ENCODE measurements around the gene WDFY4.
A peak's percentile ranks its signal among the peaks of the same experiment; 100 is the strongest.

Gene WDFY4

GRCh38 chr10:48931188-48931587 is 246.5 kb downstream of the WDFY4 start:
- no peak for DNase-seq

GRCh38 chr10:48932831-48933664 is 248.4 kb downstream of the WDFY4 start:
- peak; percentile 3 for DNase-seq

DNA sequence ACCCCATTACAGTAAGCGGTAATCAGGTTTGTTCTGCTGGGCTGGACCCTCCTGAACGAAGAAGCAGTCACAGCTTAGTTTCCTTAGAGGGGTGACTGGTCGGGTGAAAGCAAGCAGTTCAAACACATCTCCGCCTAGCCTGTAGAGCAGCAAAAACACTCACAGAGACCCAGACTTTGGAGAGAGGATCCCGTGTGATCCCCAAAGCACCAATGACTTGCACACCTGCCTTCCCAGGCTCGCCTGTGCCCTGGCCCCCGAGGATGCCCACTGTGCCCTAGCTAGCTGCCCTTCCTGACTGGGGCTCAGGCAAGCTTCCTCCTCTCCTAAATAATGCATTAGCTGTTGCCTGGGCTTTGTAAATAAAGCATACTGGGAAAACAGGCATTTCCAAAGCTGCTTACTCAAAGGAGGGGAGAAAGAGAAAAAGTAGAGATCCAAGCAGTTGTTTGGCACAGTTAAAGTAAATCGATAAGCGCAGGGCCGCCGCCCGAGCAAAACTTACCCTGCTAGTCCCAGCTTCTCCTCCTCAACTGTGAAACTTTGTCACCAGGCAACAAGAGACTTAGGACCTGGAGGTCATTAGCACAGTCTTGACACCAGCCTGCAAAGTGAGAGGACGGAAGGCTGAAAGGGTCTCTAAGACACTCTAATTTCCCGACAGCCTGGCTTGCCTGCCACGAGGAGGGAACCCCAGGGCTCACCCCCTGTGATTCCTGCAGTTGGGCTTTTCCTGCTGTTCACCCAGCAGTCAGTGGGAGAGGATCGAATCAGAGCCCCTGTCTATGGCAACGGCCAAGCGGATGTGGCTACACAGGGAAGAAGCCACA is 250.2 kb downstream of the WDFY4 start:
- DNase-seq = peak; percentile 19

DNA sequence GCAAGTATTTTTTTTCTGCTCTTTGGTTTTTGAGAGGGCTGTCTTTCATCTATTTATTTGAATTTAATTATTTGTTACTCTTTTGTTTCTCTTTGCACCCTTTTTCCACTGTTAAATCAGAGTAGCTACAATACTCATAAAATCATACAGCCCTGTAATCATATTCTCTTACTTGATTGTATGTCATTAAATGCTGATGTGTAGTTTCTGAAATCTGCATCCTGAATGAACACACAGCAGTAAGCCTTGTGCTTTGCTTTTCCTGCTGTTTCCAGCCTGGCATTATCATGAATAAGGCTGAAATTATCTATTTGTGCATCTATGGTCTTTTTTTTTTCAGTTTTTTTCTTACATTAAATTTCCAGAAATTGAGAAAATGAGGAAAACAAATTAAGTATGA is 250.9 kb downstream of the WDFY4 start:
- no peak for DNase-seq

DNA sequence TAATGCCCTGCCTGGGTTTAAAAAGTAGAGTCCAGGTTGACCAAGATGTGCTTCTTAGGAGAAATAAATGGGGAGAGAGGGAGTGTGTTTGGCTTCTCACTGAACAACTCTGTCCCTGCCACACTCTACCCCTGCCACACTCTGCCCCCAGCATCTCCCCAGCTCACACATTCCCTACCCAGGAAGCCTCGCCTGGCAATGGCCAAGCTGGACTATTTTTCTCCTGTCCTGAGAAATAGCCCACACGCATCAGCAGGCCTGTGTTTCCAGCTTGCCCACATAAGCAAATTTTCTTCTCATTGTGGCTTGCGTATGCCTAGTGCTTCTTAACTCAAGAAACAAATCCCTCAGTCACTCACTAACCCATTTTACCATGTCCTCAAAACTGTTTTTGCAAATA is 253.1 kb downstream of the WDFY4 start:
- no peak for DNase-seq

- DNase-seq = no peak
Observed at GRCh38 chr10:48938281-48938680, 253.6 kb downstream of the WDFY4 start.

GRCh38 chr10:48938990-48939536 is 254.4 kb downstream of the WDFY4 start:
- DNase-seq = no peak

DNA sequence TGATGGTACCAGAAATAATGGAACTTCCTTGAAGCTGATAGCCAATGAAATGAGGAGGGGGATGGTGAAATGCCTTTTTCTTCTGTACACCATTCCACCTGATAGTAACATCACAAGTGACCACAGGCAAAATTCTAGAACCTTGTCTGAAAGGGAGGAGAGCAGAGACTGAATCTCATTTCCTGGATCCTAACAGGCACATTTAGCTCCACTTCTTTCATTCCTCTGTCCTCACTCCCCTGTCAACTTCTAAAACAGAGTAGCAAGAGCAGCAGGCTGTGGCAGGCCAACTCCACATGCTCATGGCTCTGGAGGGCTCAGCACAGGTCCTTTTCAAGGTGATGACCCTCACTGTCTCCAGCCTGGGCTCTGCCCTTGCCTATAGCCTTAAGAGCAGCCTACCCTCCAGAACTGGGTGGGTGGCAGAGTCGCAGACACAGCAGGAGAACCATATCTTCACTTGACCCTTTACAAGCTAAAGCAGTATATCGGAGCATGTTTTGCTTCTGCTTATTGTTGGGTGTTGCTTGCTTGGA is 255.2 kb downstream of the WDFY4 start, which contains the start of gene LRRC18:
TSS of gene LRRC18 (minus strand) at position 51 of the 536 bp plus-strand sequence. CDS start 25,685 bp downstream, outside the sequence.
- DNase-seq = no peak

DNA sequence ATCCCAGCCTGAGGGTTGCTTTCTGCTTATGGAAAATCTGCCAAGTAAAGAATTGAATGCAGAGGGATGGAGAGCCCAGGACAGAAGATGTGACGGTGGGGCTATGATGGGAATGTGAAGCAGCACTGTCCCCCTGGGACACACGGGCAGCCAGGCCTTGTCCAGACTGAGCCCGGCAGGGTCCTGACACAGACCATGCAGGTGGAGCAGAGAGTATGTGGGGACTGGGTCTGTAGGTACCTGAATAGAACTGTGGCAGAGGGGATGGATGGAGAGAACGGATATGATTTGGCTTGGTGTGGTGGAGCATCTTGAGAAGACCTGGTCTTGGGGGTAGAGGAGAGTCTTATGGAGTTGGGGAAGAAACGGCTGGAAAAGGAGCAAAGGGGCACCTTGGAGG is 255.7 kb downstream of the WDFY4 start:
- DNase-seq = no peak

DNA sequence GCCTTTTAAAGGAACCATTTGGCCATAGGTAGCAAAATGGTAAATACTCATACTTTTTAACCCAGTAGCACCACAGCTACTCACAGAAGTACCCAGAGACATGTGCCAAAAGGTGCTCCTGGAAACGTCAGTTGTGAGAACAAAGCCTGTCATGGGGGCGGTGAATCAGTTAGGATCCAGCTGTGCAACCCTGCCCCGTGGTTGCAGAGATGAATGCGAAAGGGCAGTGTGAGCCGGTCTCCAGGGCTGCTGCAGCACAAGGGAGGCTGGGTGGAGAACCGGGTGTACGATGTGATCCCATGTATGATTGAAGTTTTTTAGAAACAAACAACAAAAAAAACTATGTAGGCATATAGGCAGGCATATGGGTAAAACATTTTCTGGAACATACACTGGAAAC is 256.3 kb downstream of the WDFY4 start:
- no peak for DNase-seq

DNA sequence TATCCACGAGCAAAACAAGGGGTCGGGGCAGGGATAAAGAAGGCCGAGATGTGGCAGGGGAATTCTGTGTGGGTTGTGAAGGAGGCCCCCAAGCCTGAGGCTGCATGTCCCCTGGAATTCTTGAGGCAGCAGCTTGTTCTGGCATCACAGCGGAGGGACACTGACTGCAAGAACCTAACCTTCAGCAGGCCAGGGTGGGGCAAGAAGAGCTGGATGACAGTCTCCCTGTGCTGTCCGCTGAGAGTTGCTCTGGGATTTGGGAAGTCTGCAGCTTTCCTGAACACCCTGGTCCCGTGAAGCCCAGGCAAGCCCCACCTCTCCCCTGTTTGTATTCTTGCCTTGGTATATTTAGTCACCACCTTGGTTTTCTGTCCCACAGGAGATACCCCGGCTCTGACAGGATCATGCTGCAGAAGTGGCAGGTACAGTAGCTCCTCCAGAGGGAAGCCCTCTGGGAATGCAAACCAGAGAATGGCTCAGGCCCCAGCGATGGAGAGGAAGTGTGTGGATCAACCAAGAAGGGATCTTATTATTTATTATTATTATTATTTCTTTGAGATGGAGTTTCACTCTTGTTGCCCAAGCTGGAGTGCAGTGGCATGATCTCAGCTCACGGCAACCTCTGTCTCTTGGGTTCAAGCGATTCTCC is 256.9 kb downstream of the WDFY4 start:
- no peak for DNase-seq

GRCh38 chr10:48943096-48943495 is 258.4 kb downstream of the WDFY4 start:
- DNase-seq = no peak

DNA sequence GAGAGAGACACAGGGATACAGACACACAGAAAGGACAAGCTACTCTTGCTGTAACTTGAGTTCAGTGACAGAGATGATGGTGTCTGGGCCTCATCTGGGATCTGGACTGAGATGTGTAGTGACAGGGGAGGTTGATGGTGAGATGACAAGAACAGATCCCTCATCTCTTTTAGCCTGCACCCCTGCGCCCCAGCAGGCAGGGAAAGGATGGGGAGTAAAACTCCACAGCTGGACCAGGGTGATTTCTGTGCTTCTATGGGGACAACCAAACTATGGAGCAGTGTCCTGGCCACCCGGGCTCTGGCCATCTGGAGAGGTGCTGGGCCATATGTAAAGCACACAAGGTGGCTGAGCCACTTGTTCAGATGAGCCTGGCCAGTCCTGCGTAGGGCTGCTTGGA is 259.5 kb downstream of the WDFY4 start:
- no peak for DNase-seq

DNA sequence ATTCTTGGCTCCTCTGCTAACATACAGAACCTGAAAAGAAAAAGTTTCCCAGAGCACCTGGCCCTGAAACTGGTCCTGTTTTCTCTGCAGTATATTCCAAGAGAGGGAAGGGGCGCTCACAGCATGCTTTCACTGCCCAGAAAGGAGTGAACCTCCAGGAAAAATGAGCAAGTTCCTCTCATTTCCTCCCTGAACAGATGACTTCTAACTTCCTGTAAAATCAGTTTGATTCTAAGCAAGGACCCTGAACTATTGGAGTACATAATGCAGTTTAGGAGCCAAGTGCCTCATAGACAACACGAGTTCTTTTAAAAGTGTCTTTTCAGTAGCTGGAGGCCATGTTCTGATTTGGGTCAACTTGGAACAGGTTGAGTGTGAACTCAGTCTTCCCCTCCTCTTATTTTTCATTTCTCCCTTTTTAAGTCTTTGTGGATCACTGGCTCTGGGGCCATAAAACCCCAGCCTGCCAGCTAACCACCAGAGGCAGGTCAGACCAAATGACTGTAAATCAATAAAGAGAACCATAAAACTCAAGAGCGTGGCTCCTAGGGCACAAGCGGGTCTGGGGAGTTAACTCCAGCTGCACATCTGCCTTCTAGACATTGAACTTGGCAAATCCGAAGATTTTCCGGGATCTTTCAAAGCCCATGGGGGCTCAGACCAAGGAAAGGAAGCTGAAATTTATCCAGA is 260.9 kb downstream of the WDFY4 start:
- no peak for DNase-seq

DNA sequence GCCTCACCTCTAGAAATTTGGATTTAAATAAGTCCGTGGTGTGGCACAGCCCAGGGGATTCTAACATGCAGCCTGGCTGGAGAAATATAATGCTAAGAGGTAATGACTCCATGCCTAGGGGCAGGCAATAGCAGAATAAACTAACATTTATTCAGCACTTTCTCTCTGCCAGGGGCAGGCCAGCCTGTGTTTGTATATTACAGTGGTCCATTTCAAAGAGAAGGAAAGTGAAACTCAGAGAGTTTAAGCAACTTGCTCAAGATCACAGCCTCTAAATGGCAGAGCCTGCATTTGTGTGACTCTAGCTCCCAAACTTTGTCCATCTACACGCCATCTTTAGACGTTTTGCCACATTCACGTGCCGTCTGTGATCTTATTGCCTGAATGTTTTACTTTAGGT is 261.7 kb downstream of the WDFY4 start:
- DNase-seq = no peak

DNA sequence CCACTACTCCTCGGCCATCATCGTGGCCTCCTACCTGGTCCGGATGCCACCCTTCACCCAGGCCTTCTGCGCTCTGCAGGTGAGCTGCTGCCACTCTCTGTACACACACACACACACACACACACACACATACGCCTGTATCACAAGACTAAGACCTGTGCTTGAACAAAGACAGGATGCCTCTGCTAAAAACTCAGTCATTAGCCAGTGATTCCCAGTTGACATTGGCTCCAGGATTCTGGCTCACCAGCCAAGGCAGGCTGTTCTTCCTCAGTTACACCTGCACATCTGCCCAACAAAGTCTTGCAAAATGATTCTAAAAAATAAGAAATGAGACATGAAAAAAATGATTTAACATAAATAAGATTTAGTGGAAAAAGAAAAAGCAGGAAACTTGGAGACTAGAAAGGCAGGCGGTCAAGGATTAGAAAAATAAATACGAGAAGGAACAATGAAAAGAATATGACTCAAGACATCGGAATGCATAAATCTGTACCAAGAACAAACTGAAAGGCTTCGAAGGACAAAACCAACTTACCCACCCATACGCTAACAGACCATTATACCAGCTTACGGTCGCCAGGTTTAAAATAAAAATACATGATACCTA is 262.3 kb downstream of the WDFY4 start:
- no peak for DNase-seq

DNA sequence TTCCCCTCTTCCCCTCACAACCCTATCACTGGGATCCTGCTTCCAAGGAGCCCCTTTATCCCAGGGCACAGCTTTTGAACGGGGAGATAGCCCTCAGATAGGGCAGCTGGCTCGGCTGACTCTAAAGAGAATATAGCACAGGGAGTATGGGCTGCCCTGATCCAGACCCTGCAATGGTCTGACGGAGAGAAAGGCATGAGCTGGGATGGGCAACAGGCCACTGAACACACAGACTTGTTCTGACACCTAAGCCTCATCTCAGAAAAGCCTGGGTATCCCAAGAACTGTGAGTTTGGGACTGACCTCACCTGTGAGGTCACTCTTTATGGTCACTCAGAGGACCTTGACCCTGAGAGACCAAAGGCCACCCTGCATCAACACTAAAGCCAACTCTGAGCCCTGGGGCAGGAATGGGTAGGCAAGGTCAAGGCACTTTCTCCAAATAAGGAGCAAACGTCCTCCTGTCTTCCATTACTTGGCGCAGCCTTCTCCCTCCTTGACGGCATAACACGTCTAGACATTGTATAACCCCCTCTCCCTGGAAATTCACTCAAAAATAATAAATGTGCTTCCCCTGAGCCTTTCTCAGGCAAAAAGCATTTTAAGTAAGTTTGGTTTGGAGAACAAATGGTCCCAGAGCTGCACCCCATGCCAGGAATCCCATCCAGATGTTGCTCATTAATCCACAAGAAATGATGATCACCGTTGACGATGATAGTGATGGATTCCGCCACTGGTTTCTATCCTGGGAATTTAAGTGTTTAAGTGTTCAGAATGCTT is 263.2 kb downstream of the WDFY4 start:
- DNase-seq = no peak

GRCh38 chr10:48948470-48949037 is 263.9 kb downstream of the WDFY4 start:
- no peak for DNase-seq

DNA sequence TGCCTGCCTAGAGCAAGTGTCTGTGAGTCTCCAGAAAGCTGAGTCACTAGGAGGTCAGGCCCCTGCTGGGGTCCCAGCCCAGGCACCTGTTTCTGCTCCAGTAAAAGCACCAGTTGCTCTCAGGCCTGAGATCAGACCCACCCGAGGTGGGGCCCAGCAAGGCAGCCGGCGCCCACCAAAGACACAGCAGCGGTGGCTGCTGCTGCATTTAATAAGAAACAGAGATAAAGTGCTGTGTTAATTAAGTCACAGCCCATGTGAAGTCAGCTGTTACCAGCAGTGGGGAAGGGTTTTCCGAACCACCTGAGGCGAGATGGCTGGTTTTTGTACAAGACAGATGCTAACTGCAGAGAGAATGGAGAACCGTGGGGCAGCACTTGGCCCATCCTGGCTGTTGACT is 267.0 kb downstream of the WDFY4 start:
- no peak for DNase-seq

DNA sequence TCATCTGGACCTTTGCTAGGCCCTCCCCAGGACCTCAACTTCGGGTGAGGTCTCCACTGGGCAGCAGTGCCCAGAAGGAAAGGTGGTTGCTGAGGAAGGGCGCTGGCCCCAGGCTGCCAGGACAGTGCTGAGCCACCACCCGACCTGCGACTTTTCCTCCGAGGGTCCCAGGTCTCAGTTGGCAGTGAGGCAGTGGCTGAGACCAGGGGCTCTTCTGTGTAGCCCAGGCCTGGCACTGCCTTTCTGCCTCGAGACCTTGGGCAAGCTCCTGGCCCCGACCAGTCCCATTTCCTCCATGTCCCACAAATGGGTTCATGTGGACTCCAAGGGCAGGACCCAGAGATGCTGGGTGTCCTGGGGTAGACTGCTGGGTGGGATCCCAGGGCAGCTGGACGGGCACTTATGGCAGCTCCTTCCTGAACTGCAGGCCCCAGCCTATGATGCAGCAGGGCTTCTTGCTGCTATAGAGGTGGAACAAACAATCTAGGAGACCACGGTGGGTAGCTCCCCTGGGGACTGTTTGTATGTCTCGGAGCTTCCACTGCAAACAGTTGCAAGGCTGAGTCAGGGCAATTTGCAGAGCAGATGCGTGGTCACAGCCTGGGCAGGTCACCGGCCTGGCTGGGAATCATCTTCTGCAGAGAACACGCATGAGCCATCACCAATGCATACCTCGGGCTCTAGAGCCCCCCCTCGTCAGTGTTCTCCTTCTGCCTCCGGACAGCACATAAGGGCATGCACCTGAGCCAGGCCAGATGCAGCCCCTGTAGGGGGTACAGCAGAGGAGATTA is 272.9 kb downstream of the WDFY4 start:
- DNase-seq = no peak

Measured in fibroblast of skin of right biceps (primary cell).